Activated CD8-positive, alpha-beta memory T cell treated with anti-CD3 and anti-CD28 coated beads for 48 hours (primary cell): Measurements from ENCODE around the gene MYO5C.
A peak's percentile ranks its signal among the peaks of the same experiment; 100 is the strongest.

Experiments used
- DNase-seq, 3 experiments: peaks; one replicate each; pipeline ENCODE4 v3.0.0-alpha.2; 2020; ENCODE audit warnings: low read depth in 2 of 3, low spot score in 2 of 3

The MYO5C gene

DNA sequence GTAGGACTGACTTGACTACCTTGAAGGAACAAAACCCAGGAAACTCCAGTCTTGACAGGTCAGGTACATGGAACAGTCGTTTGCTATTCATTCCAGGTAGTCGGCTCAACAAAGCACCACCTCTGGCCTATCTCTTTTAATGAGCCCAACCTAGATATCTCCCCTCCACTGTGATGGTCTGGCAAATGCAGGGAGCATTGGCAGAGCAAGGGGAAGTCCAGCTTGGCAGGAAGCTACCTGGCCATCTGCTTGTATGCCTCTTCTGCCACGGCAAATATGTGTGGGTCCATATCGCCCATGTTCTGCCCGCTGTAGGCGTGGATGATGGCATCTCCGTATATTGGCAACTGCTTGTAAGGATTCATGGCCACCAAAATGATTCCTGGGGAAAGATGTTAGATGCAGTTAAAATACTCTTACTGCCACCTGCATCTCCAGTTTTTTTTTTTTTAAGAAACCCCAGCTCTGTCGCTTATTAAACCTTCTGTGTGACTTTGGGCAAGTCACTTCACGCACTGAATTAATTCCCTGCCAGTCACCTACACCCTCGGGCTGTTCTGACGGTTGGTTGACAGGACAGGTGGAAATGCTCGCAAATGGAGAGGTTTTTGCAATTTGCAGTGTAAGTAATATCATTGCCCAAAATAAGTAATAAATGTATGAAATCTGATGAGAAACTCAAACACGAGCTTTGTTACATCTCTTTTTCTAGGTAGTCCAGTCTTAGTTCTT lies 16.8 kb downstream of the MYO5C start:
- no peak for DNase-seq

- no peak for DNase-seq
These were observed 17.5 kb downstream of the MYO5C start for GRCh38 chr15:52278135-52278534.

DNA sequence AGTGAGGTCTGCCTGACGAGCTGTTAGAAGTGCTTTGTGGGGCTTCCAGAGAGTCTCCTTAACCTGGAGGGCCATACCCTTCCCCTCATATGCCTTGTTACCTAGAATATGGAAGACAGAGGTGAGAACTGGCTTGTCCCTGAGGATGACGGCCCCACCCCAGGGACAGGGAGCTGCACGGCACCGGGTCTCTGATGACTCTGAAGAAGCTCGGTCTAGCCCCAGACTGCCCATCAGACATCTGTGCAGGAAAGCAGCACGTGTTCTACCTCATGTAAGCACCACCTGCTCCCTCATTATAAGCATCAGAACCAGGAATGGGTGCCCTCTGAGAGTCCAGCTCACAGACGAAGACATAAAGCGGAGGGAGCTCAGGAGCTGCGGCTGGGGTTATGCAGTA lies 18.0 kb downstream of the MYO5C start:
- no peak for DNase-seq

- no peak for DNase-seq
These were observed 19.3 kb downstream of the MYO5C start for GRCh38 chr15:52276256-52276770.

GRCh38 chr15:52263563-52264282 lies 31.9 kb downstream of the MYO5C start:
- no peak for DNase-seq

DNA sequence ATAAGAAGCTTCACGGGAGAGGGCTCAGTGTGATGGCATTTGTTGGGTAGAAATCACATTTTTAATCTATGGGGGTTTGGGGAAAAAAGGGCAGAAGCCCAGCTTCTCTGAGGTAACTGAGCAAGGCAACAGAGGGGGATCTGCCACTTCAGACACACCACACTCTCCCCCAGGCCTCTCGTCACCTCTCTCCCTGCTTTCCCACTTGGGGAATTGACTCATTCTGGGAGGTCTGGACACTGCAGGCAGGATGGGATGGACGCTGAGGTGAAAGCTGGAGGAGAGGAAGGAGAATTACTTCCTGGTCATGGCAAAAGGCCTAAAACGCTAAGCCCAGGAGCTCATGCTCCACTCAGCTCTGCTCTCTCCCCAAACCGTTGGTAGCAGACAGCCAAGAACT lies 33.2 kb downstream of the MYO5C start:
- no peak for DNase-seq

DNA sequence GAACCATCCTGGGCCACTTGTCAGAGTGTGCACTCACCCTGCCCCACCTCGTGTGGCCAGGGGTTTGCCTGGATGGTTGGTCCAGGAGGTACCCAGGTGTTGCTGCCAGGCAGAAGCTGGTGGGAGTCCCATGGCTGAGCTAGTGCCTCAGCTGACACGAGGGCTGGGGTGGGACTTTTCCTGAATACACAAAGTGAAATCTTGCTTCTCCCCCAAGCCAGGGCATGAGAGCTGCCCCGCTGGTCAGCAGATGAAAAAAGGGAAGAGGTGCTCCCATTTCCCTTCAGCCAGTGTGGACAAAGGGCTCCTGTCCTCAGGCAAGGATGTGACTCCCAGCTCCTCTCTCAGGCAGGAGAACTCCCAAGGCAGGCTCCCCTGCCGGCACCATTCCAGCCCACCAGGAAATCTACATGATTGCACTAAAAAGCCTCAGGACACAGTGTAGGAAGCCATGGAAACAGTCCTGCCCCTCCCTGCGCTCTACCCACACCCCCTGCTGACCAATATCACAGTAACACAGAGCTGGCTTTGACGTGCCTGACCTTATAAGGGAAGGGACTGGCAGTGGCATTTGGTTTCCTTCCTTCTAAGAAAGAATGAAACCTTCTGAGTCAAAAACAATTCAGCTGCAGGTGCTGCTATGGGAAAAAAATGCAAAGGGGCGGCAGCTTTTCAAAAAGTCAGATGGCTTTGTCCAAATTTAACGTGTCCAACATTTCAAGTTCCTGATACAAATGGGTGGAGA lies 33.9 kb downstream of the MYO5C start:
- peak in 2 of 3 experiments; percentile 42 to 46 for DNase-seq

DNA sequence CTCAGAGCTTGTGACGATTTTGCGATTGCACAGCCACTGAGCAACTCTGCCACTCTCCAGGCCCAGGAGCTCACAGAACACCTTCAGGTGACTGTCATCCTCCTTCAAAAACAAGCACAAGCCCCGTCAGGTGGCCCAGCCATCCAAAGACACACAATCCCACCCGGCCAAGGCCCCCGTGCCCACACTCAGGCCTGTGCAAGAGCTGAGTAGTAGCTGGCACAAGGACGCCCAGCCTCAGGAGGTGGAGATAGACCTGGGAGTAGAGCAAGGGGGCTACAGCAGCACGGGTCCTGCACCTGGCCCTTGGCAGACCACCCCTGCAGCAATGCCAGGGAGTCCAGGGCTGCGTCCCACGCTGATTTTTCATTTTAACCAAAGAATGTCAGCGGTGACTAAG lies 34.6 kb downstream of the MYO5C start:
- DNase-seq = no peak

- no peak for DNase-seq
These were observed 36.1 kb downstream of the MYO5C start for GRCh38 chr15:52259503-52259902.

DNA sequence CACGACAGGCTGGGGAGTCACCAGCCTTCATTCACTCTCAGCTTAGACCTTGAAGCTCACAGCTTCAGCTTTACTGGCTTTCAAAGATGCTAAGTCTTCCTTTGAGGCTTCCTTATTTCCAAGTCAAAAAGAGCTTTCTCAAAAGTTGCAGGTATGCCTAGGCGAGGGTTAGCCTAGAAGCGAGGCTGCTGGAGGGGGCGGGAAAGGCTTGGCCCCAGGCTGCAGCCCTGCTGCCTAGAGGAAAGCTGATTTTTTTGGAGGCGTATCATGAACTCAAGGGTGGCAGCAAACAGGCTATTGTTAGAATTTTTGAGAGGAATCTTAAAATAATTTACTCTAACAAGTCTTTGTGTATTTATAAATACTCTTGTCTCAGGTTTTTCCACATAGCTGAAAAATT lies 37.1 kb downstream of the MYO5C start:
- DNase-seq = no peak

DNA sequence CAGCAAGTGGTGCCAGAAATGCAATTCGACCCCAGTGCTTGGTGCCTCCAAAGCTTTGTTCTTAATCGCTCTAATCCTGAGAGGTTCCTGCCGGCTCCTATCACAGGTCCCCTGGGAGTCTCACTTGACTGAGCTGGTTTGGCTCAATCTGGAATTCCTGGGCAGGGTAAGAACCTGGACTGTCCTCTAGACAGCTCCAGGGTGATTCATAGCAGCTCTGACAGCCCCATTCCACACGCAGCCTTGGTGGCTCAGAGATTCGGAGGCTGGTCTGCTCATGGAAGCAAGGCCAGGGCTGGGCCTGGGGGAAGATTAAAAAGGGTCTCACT lies 37.9 kb downstream of the MYO5C start:
- no peak for DNase-seq

- DNase-seq = no peak
These were observed 38.5 kb downstream of the MYO5C start for GRCh38 chr15:52256930-52257733.

- DNase-seq = peak in 2 of 3 experiments; percentile 19 to 39
These were observed 39.2 kb downstream of the MYO5C start for GRCh38 chr15:52256366-52256765.

GRCh38 chr15:52255935-52256334 lies 39.7 kb downstream of the MYO5C start:
- DNase-seq = no peak

DNA sequence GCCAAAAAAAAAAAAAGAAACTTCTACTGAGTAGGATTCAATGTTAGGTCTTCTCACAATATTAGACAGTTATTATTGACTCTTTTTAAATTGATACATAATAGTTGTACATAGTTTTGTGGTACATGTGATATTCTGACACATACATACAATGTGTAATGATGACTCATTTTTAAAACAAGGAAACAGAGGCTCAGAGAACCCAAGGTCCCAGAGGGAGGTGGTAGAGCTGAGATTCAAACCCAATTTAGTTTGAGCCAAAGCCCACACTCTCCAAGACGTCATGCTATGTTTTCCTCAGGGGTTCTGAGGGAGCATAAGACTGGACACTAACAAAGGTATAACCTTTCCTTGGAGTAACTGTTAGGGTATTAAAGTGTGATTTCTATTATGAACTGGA lies 40.6 kb downstream of the MYO5C start:
- DNase-seq = no peak

GRCh38 chr15:52254391-52254790 lies 41.2 kb downstream of the MYO5C start:
- no peak for DNase-seq

DNA sequence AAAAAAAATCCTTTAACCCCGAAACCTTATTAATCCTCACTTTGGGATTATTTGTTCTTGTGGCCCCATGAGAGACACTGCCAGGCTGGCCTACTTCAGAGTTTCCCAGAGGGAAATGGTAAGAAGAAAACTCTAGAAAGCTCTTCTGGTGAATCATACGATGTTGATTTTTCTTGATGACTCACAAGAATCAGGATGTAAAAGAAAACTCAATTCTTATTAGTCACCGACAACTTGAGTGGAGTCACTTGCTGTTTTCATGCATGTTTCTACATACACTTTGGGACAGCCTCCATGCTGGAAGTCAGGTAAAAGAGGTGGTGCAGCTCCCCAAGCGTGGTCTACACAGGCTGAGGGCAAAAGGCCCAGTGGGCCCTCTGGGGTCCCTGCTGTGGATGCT lies 42.8 kb downstream of the MYO5C start:
- DNase-seq = no peak

- no peak for DNase-seq
These were observed 44.3 kb downstream of the MYO5C start for GRCh38 chr15:52251144-52251860.

DNA sequence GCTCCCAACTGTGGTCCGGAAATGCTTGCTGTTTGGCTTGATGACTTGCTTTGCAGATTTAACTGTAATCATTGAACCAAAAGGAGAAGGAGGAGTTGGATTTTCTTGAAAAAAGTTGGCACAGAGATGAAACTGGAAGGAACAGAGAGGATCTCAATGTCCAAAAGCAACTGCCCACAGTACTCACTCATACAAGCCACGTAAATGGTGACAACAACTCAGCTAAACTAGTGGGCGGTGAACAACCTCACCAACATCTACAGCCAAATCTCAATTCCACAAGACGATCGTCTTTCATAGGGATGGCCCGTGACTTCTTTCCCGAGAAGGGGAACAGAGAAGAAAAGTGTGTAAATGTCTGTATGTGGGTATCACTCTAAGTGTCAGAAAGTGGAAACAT lies 48.1 kb downstream of the MYO5C start:
- DNase-seq = no peak

GRCh38 chr15:52246686-52247431 lies 48.7 kb downstream of the MYO5C start:
- no peak for DNase-seq
